OCI-M1 (cell line): Measurements from ENCODE around the gene ATXN1.

Experiments used
- DNase-seq: peaks from one replicate; lab custom pipeline; 2025; lab: John Stamatoyannopoulos, UW

ATXN1 gene

GRCh38 chr6:16783509-16783908 lies 22.2 kb upstream of the ATXN1 start:
- DNase-seq = no peak

GRCh38 chr6:16782278-16782677 lies 21.0 kb upstream of the ATXN1 start:
- DNase-seq = no peak

GRCh38 chr6:16781348-16782169 lies 20.3 kb upstream of the ATXN1 start:
- DNase-seq = no peak

- no peak for DNase-seq
These were observed 17.3 kb upstream of the ATXN1 start for GRCh38 chr6:16778521-16778920.

- DNase-seq = no peak
These were observed 16.5 kb upstream of the ATXN1 start for GRCh38 chr6:16777794-16778193.

GRCh38 chr6:16776394-16777017 lies 15.2 kb upstream of the ATXN1 start:
- no peak for DNase-seq

GRCh38 chr6:16774437-16774836 lies 13.2 kb upstream of the ATXN1 start:
- no peak for DNase-seq

- no peak for DNase-seq
These were observed 12.1 kb upstream of the ATXN1 start for GRCh38 chr6:16773362-16773761.

- DNase-seq = peak; percentile 89
These were observed 9.7 kb upstream of the ATXN1 start for GRCh38 chr6:16770701-16771569.

GRCh38 chr6:16769986-16770376 lies 8.7 kb upstream of the ATXN1 start:
- no peak for DNase-seq

- peak; percentile 76 for DNase-seq
These were observed 8.1 kb upstream of the ATXN1 start for GRCh38 chr6:16769131-16769985.

GRCh38 chr6:16768477-16768830 lies 7.2 kb upstream of the ATXN1 start:
- DNase-seq = no peak

GRCh38 chr6:16767765-16768476 lies 6.7 kb upstream of the ATXN1 start:
- no peak for DNase-seq

GRCh38 chr6:16766836-16767745 lies 5.8 kb upstream of the ATXN1 start:
- no peak for DNase-seq

GRCh38 chr6:16766043-16766536 lies 4.8 kb upstream of the ATXN1 start:
- DNase-seq = no peak

- DNase-seq = no peak
These were observed 4.0 kb upstream of the ATXN1 start for GRCh38 chr6:16765235-16765634.

GRCh38 chr6:16764188-16764950 lies 3.1 kb upstream of the ATXN1 start:
- DNase-seq = peak; percentile 49

- peak; percentile 78 for DNase-seq
These were observed 1.6 kb upstream of the ATXN1 start for GRCh38 chr6:16762550-16763477.
